Neuronal stem cell (in vitro differentiated cells): ENCODE data around the gene KANSL1.

ENCODE experiments used
- DNase-seq: peaks from one replicate; pipeline ENCODE4 v3.0.0-alpha.2; 2013; ENCODE audit warnings: low spot score
- H2AFZ ChIP-seq: one replicate; pipeline ENCODE4 v1.6.1; 2013; ENCODE audit warnings: mild to moderate bottlenecking, low read length, inconsistent platforms
- H2AK5ac ChIP-seq: 2 replicates; pipeline ENCODE4 v1.6.1; 2013; ENCODE audit warnings: low read depth, mild to moderate bottlenecking, inconsistent platforms, low read length, moderate library complexity, mixed read lengths
- H2BK120ac ChIP-seq: 2 replicates; pipeline ENCODE4 v1.6.1; 2013; ENCODE audit warnings: low read depth, mild to moderate bottlenecking, inconsistent platforms, low read length, moderate library complexity, mixed read lengths
- H2BK12ac ChIP-seq: one replicate; pipeline ENCODE4 v1.6.1; 2013; ENCODE audit warnings: low read length, inconsistent platforms
- H2BK15ac ChIP-seq: 2 replicates; pipeline ENCODE4 v1.6.1; 2013; ENCODE audit warnings: mild to moderate bottlenecking, low read length, inconsistent platforms, mixed read lengths
- H2BK5ac ChIP-seq: one replicate; pipeline ENCODE4 v1.6.1; 2013; ENCODE audit warnings: inconsistent platforms, mild to moderate bottlenecking, low read length, moderate library complexity
- H3K14ac ChIP-seq: one replicate; pipeline ENCODE4 v1.6.1; 2013; ENCODE audit warnings: low read length, inconsistent platforms
- H3K18ac ChIP-seq: 2 replicates; pipeline ENCODE4 v1.6.1; 2013; ENCODE audit warnings: low read length, inconsistent platforms
- H3K23ac ChIP-seq: 2 replicates; pipeline ENCODE4 v1.6.1; 2013; ENCODE audit warnings: low read depth, mild to moderate bottlenecking, mixed read lengths, low read length, inconsistent platforms; ENCODE audit not compliant: poor library complexity
- H3K27ac ChIP-seq: replicated peaks from 3 replicates; pipeline ENCODE4 v1.5.1; 2013; ENCODE audit warnings: low read length, inconsistent platforms
- H3K27me3 ChIP-seq, 3 experiments: 2 replicates each; pipeline ENCODE4 v1.6.1; 2013; ENCODE audit warnings: low read length in 3 of 3, mild to moderate bottlenecking in 2 of 3, inconsistent platforms in 1 of 3, low read depth in 1 of 3, mixed read lengths in 1 of 3, moderate library complexity in 1 of 3; ENCODE audit not compliant: control insufficient read depth in 3 of 3, insufficient read depth in 3 of 3
- H3K36me3 ChIP-seq, 2 donors: replicated peaks in 1 of 2; 2 replicates each; pipeline ENCODE4 v1.6.1; 2013; ENCODE audit warnings: low read length in 2 of 2; ENCODE audit not compliant: control insufficient read depth in 2 of 2, insufficient read depth in 2 of 2
- H3K4ac ChIP-seq: 2 replicates; pipeline ENCODE4 v1.6.1; 2013; ENCODE audit warnings: inconsistent platforms, mild to moderate bottlenecking, low read length, moderate library complexity
- H3K4me1 ChIP-seq, 2 donors: 1 replicate in 1 of 2; 2 replicates in 1 of 2; pipeline ENCODE4 v1.6.1; 2013; ENCODE audit warnings: low read length in 2 of 2, low read depth in 1 of 2; ENCODE audit not compliant: control insufficient read depth in 2 of 2, insufficient read depth in 1 of 2
- H3K4me2 ChIP-seq: one replicate; pipeline ENCODE4 v1.6.1; 2013; ENCODE audit warnings: mild to moderate bottlenecking, low read length, inconsistent platforms; ENCODE audit not compliant: insufficient read depth, poor library complexity, severe bottlenecking
- H3K4me3 ChIP-seq, 2 donors: 2 replicates each; pipeline ENCODE4 v1.5.1; 2013; ENCODE audit warnings: low read length in 2 of 2, mild to moderate bottlenecking in 2 of 2, inconsistent platforms in 1 of 2, moderate library complexity in 1 of 2
- H3K79me1 ChIP-seq: one replicate; pipeline ENCODE4 v1.6.1; 2013; ENCODE audit warnings: low read depth, mild to moderate bottlenecking, inconsistent platforms, low read length, moderate library complexity
- H3K9ac ChIP-seq: one replicate; pipeline ENCODE4 v1.6.1; 2013; ENCODE audit warnings: mild to moderate bottlenecking, low read depth, low read length, inconsistent platforms; ENCODE audit not compliant: poor library complexity
- H3K9me3 ChIP-seq, 2 donors: replicated peaks in 1 of 2; 2 replicates each; pipeline versions ENCODE3 to v1.6.1; 2013; ENCODE audit warnings: low read length in 2 of 2, mild to moderate bottlenecking in 2 of 2, inconsistent platforms in 1 of 2, low read depth in 1 of 2, mixed read lengths in 1 of 2, moderate library complexity in 1 of 2; ENCODE audit not compliant: control insufficient read depth in 2 of 2, insufficient read depth in 1 of 2
- H4K8ac ChIP-seq: one replicate; pipeline ENCODE4 v1.6.1; 2013; ENCODE audit warnings: low read depth, mild to moderate bottlenecking, inconsistent platforms, low read length, moderate library complexity
- H4K91ac ChIP-seq: one replicate; pipeline ENCODE4 v1.6.1; 2013; ENCODE audit warnings: low read length, low read depth, mild to moderate bottlenecking, inconsistent platforms; ENCODE audit not compliant: poor library complexity
- WGBS, 2 donors: extraction: QIAGEN DNeasy Blood & Tissue Kit; methylation state at CpG; one replicate each; pipeline ENCODE4 v1.1.7; 2013; ENCODE audit warnings: missing lambda C conversion rate in 2 of 2, mixed read lengths in 1 of 2; ENCODE audit not compliant: insufficient read length in 2 of 2, insufficient replicate concordance in 1 of 2; ENCODE audit errors: extremely low coverage in 2 of 2; 5-methylcytosine and 5-hydroxymethylcytosine counted together

Gene KANSL1

GRCh38 chr17:46059486-46059885, 133.7 kb downstream of the KANSL1 start:
- no peak overlapping the region for H4K8ac ChIP-seq
- H3K9ac ChIP-seq: no peak overlapping the region
- no peak for DNase-seq
- H3K79me1 ChIP-seq: peaks cover 2% of the 10 kb centered on the region
- no peak overlapping the region for H2AK5ac ChIP-seq
- H2AFZ ChIP-seq: no peak overlapping the region
- no peak overlapping the region for H2BK15ac ChIP-seq
- no peak overlapping the region for H3K4me2 ChIP-seq
- WGBS, 2 donors: no CpG with 5 or more reads among the region's 6 CpGs
- H2BK12ac ChIP-seq: no peak overlapping the region
- no peak overlapping the region for H4K91ac ChIP-seq
- H3K14ac ChIP-seq: no peak overlapping the region
- no peaks in the 10 kb centered on the region for H3K27me3 ChIP-seq
- H3K23ac ChIP-seq: no peak overlapping the region
- H3K18ac ChIP-seq: no peak overlapping the region
- no peak overlapping the region for H2BK120ac ChIP-seq
- H3K4me3 ChIP-seq: no peak overlapping the region
- no peak overlapping the region for H3K27ac ChIP-seq
- no peak overlapping the region for H3K4ac ChIP-seq
- H3K36me3 ChIP-seq: peaks cover 6 to 91% of the 10 kb centered on the region in 2 donors
- H3K4me1 ChIP-seq: peaks cover 0 to 3% of the 10 kb centered on the region in 2 donors
- H2BK5ac ChIP-seq: no peak overlapping the region
- H3K9me3 ChIP-seq: peaks cover 2 to 4% of the 10 kb centered on the region in 2 donors

- H3K36me3 ChIP-seq: peaks cover 3 to 86% of the 10 kb centered on the region in 2 donors
- no CpG with 5 or more reads among the region's 4 CpGs for WGBS, 2 donors
These were observed 135.9 kb downstream of the KANSL1 start for GRCh38 chr17:46057366-46057765.

GRCh38 chr17:46056800-46057304, 136.4 kb downstream of the KANSL1 start:
- H3K4ac ChIP-seq: no peak overlapping the region
- no peak overlapping the region for H2BK120ac ChIP-seq
- no peak overlapping the region for H3K4me3 ChIP-seq
- no peak overlapping the region for H3K14ac ChIP-seq
- no peak overlapping the region for H4K8ac ChIP-seq
- peaks cover 0 to 3% of the 10 kb centered on the region in 2 donors for H3K4me1 ChIP-seq
- H3K9ac ChIP-seq: no peak overlapping the region
- H2AFZ ChIP-seq: no peak overlapping the region
- peaks cover 3 to 86% of the 10 kb centered on the region in 2 donors for H3K36me3 ChIP-seq
- H3K27ac ChIP-seq: no peak overlapping the region
- no peak overlapping the region for H4K91ac ChIP-seq
- H3K23ac ChIP-seq: no peak overlapping the region
- H2BK12ac ChIP-seq: no peak overlapping the region
- no peak overlapping the region for H3K4me2 ChIP-seq
- no peak overlapping the region for H2AK5ac ChIP-seq
- no peak for DNase-seq
- H2BK15ac ChIP-seq: no peak overlapping the region
- no peak overlapping the region for H3K18ac ChIP-seq
- WGBS, 2 donors: no CpG with 5 or more reads among the region's 4 CpGs
- H3K27me3 ChIP-seq: no peaks in the 10 kb centered on the region
- peaks cover 0 to 4% of the 10 kb centered on the region in 2 donors for H3K9me3 ChIP-seq
- H2BK5ac ChIP-seq: no peak overlapping the region
- peaks cover 2% of the 10 kb centered on the region for H3K79me1 ChIP-seq

More at GRCh38 chr17:46057366-46057765, 135.9 kb downstream of the KANSL1 start:
- Histone ChIP-seq H2BK5ac (no peak overlapping the region), H3K27ac (no peak overlapping the region), H3K23ac (no peak overlapping the region), H3K4me2 (no peak overlapping the region), H2BK12ac (no peak overlapping the region), H3K9me3 (peaks cover 0 to 4% of the 10 kb centered on the region in 2 donors), H4K91ac (no peak overlapping the region), H3K79me1 (peaks cover 2% of the 10 kb centered on the region), H2AFZ (no peak overlapping the region), H3K27me3 (no peaks in the 10 kb centered on the region), H2BK120ac (no peak overlapping the region), H3K4ac (no peak overlapping the region), H2BK15ac (no peak overlapping the region), H4K8ac (no peak overlapping the region), H3K4me3 (no peak overlapping the region), H3K18ac (no peak overlapping the region), H2AK5ac (no peak overlapping the region), H3K4me1 (peaks cover 0 to 3% of the 10 kb centered on the region in 2 donors), H3K14ac (no peak overlapping the region), H3K9ac (no peak overlapping the region)
- no peak for DNase-seq

GRCh38 chr17:46053911-46054534, 139.2 kb downstream of the KANSL1 start:
- WGBS, 2 donors: no CpG with 5 or more reads among the region's 8 CpGs

More at GRCh38 chr17:46053911-46054534, 139.2 kb downstream of the KANSL1 start:
- Histone ChIP-seq H3K27ac (no peak overlapping the region), H3K18ac (no peak overlapping the region), H3K4me1 (peaks cover 0 to 3% of the 10 kb centered on the region in 2 donors), H3K4ac (no peak overlapping the region), H2AFZ (no peak overlapping the region), H3K27me3 (no peaks in the 10 kb centered on the region), H3K36me3 (peaks cover 13 to 87% of the 10 kb centered on the region in 2 donors), H2BK120ac (no peak overlapping the region), H3K9ac (no peak overlapping the region), H3K9me3 (peaks cover 0 to 4% of the 10 kb centered on the region in 2 donors), H3K4me3 (no peak overlapping the region), H3K4me2 (no peak overlapping the region), H2BK5ac (no peak overlapping the region), H3K79me1 (no peaks in the 10 kb centered on the region), H4K91ac (no peak overlapping the region), H3K23ac (no peak overlapping the region), H2BK12ac (no peak overlapping the region), H2AK5ac (no peak overlapping the region), H2BK15ac (no peak overlapping the region), H4K8ac (no peak overlapping the region), H3K14ac (no peak overlapping the region)
- no peak for DNase-seq
